Tibial nerve (tissue), 4 donors: Measurements from ENCODE around the gene ECPAS. TPM values are rescaled to one million over a fixed set of nuclear protein-coding genes. Genes with fewer than 3 reads are reported as not detected.

Experiments used
- DNase-seq, 2 donors: peaks; one replicate each; pipeline ENCODE4 v3.0.0-alpha.2; 2019; ENCODE audit warnings: low spot score in 2 of 2
- H3K27ac ChIP-seq, 4 donors: fragments of 200-600 bp; sonication (generic) in 3 of 4; one replicate each; pipeline ENCODE4 v1.5.1; 2017 to 2019; ENCODE audit warnings: mild to moderate bottlenecking in 1 of 4
- H3K27me3 ChIP-seq, 2 donors: fragments of 200-600 bp; sonication (generic) in 1 of 2; one replicate each; pipeline versions ENCODE4 v1.5.1 to v1.6.0; 2017 to 2019
- H3K36me3 ChIP-seq, 3 donors: fragments of 200-600 bp; sonication (generic); one replicate each; pipeline ENCODE4 v1.5.1; 2018 to 2019
- H3K4me1 ChIP-seq, 4 donors: fragments of 200-600 bp; sonication (generic) in 3 of 4; one replicate each; pipeline ENCODE4 v1.5.1; 2017 to 2019
- H3K4me3 ChIP-seq, 4 donors: fragments of 200-600 bp; sonication (generic) in 3 of 4; one replicate each; pipeline ENCODE4 v1.5.1; 2017 to 2019; ENCODE audit warnings: mild to moderate bottlenecking in 1 of 4, moderate library complexity in 1 of 4
- H3K9me3 ChIP-seq, 4 donors: fragments of 200-600 bp; sonication (generic) in 3 of 4; one replicate each; pipeline ENCODE4 v1.5.1; 2017 to 2019
- EP300 ChIP-seq, 2 donors: sonication (generic); formaldehyde crosslinking; IDR thresholded peaks; one replicate each; pipeline ENCODE4 v1.6.1; 2017; ENCODE audit warnings: antibody characterized with exemption in 2 of 2, mild to moderate bottlenecking in 1 of 2
- POLR2A ChIP-seq, 2 donors: fragments of 450-650 bp; IDR thresholded peaks; one replicate each; pipeline ENCODE4 v1.6.1; 2017; ENCODE audit warnings: antibody characterized with exemption in 2 of 2, mild to moderate bottlenecking in 2 of 2, moderate library complexity in 2 of 2
- WGBS, 2 donors: methylation state at CpG; one replicate each; pipeline ENCODE4 v1.1.5; 2018; 5-methylcytosine and 5-hydroxymethylcytosine counted together
- total RNA-seq, 4 donors: library from RNA; depleted of rRNA; stranded (reverse); fragments of >200 nt; gene quantifications; one replicate each; pipeline ENCODE4 v1.1.0, GENCODE V29; 2016
- TF ChIP-seq, protein P1 (sequence below), 5 experiments: fragments of 200-600 bp in 3 of 5; fragments of 450-650 bp in 2 of 5; sonication (generic) in 3 of 5; IDR thresholded peaks; one replicate each; pipeline ENCODE4 v1.5.1; 2016 to 2019; ENCODE audit warnings: antibody characterized with exemption in 5 of 5, mild to moderate bottlenecking in 3 of 5, moderate library complexity in 2 of 5

The ECPAS gene
- total RNA-seq, 4 donors from 2014 or later = 87.9 to 150 (median 96.6) TPM

DNA sequence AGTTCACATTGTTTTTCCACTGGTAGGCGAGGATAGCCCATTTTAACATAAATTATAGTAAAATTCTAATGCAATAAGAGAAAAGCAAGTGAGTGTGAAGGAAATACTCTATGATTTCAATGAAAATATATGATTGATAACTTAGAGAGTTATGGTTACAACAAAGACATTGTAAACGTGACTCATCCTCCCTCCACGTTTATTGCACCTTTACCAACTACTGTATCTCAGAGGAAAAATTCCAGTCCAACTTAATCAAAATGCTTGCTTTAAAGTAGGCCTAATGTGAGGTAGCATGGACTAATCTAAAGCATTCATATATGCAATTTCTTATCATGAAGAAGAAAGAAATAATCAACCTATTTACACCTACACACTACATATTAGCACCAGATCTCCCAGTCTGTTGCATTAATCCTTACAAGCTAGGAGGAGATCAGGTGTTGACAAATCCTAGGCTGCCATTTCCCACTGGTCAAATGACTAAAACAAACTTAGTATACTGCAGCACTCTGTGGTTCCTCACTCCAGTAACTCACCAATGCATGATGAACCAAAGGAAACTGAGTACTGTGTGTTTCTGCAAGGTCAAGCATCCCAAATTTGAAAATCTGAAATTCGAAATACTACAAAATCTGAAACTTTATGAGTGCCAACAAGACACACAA is 41.7 kb downstream of the ECPAS start:
- TF ChIP-seq, protein P1, sequence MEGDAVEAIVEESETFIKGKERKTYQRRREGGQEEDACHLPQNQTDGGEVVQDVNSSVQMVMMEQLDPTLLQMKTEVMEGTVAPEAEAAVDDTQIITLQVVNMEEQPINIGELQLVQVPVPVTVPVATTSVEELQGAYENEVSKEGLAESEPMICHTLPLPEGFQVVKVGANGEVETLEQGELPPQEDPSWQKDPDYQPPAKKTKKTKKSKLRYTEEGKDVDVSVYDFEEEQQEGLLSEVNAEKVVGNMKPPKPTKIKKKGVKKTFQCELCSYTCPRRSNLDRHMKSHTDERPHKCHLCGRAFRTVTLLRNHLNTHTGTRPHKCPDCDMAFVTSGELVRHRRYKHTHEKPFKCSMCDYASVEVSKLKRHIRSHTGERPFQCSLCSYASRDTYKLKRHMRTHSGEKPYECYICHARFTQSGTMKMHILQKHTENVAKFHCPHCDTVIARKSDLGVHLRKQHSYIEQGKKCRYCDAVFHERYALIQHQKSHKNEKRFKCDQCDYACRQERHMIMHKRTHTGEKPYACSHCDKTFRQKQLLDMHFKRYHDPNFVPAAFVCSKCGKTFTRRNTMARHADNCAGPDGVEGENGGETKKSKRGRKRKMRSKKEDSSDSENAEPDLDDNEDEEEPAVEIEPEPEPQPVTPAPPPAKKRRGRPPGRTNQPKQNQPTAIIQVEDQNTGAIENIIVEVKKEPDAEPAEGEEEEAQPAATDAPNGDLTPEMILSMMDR (IDR thresholded peaks at IDR 0.05) = no peak
- no peak for TF ChIP-seq EP300 (IDR thresholded peaks at IDR 0.05)
- TF ChIP-seq POLR2A (IDR thresholded peaks at IDR 0.05) = no peak
- no peak overlapping the region for H3K27ac ChIP-seq
- DNase-seq = no peak
- 87 to 92% methylated on average over 4 of the region's 4 CpGs for WGBS, 2 donors
- H3K4me3 ChIP-seq = no peak overlapping the region
- no peaks in the 10 kb centered on the region for H3K27me3 ChIP-seq
- H3K9me3 ChIP-seq = no peaks in the 10 kb centered on the region
- peaks cover 0 to 5% (median 0%) of the 10 kb centered on the region in 4 donors for H3K4me1 ChIP-seq
- H3K36me3 ChIP-seq = peaks cover 0 to 78% (median 0%) of the 10 kb centered on the region in 3 donors

DNA sequence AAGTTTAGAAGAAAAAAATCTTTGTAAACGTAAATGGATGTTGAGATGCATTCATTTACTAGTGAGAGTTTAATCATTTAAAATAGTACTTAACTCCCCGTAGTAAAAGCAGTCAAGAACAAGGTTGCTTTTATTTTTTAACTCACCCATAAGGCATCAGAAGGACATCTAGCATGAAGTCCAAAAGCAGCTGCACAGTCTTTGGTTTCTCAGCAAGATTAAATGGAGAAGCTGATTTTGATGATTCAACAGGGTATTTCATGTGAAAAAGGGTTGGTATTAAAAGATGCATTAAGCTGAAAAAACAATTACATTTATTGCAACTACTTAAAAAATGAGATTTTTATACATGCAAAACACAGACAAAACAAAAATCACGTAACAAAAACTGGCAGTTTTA is 44.0 kb downstream of the ECPAS start:
- no peak overlapping the region for H3K4me3 ChIP-seq
- TF ChIP-seq, protein P1 (IDR thresholded peaks at IDR 0.05) = no peak
- TF ChIP-seq EP300 (IDR thresholded peaks at IDR 0.05) (no peak), POLR2A (IDR thresholded peaks at IDR 0.05) (no peak)
- H3K36me3 ChIP-seq = peaks cover 0 to 85% (median 11%) of the 10 kb centered on the region in 3 donors
- 79 to 88% methylated on average over 3 of the region's 3 CpGs for WGBS, 2 donors
- peaks cover 0 to 5% (median 0%) of the 10 kb centered on the region in 4 donors for H3K4me1 ChIP-seq
- H3K9me3 ChIP-seq = no peaks in the 10 kb centered on the region
- no peaks in the 10 kb centered on the region for H3K27me3 ChIP-seq
- no peak overlapping the region for H3K27ac ChIP-seq
- DNase-seq = no peak

DNA sequence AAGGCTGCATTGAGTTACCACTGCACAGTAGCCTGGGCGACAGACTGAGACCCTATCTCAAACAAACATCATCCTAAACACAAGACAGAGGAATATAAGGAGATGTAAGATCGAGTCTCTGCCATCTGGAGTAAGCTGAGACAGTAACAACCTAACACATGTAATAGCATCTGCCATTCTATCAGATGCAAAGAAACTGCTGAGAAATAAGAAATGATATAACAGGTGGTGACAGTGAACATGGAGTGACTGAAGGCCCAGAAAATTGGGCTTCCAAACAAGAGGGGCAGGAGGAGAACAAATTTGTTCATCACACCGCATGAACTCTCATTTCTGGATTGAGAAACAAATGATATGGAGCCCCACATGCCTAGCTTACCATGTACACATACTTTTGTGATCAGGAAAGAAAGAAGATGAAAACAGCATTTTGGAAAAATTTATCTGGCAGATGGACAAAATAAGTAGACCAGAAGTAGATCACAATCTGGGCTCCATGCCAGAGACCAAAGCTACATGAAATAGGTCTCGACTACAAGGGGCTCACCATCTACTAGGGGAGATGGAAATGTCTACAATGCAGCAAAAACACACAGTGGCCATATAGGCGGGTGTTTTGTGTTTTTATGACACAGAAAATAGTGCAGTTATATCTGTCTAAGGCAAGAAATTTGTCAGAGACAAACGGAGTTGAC is 45.5 kb downstream of the ECPAS start:
- H3K4me3 ChIP-seq = no peak overlapping the region
- TF ChIP-seq POLR2A (IDR thresholded peaks at IDR 0.05) = no peak
- no peak for TF ChIP-seq EP300 (IDR thresholded peaks at IDR 0.05)
- TF ChIP-seq, protein P1 (IDR thresholded peaks at IDR 0.05) = no peak
- H3K27ac ChIP-seq = no peak overlapping the region
- 81% methylated on average over 6 of the region's 6 CpGs for WGBS, 2 donors
- H3K9me3 ChIP-seq = no peaks in the 10 kb centered on the region
- H3K36me3 ChIP-seq = peaks cover 0 to 85% (median 11%) of the 10 kb centered on the region in 3 donors
- peaks cover 0 to 5% (median 0%) of the 10 kb centered on the region in 4 donors for H3K4me1 ChIP-seq
- no peaks in the 10 kb centered on the region for H3K27me3 ChIP-seq
- DNase-seq = peak in 1 of 2 donors; percentile 19

DNA sequence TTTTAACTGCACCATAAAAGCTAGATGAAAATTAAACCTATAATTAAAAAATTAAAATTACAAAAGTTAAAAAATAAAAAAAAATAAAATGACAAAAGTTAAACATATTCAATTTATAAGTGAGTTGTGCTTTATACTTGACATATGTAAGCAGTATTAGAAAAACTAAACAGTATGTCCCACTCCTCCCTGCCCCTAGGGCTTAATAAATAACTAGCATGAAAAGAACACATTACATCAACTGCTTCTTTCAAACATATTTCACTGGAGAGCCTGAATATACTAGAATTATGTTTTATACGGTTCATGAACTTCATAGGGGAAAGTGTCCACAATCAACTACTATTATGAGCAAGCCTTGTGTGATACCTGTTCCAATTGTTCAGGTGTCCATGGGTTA is 47.6 kb downstream of the ECPAS start:
- no peak for TF ChIP-seq EP300 (IDR thresholded peaks at IDR 0.05)
- TF ChIP-seq POLR2A (IDR thresholded peaks at IDR 0.05) = no peak
- TF ChIP-seq, protein P1 (IDR thresholded peaks at IDR 0.05) = no peak
- 50 to 58% methylated on average over 1 of the region's 1 CpG for WGBS, 2 donors
- no peak overlapping the region for H3K4me3 ChIP-seq

DNA sequence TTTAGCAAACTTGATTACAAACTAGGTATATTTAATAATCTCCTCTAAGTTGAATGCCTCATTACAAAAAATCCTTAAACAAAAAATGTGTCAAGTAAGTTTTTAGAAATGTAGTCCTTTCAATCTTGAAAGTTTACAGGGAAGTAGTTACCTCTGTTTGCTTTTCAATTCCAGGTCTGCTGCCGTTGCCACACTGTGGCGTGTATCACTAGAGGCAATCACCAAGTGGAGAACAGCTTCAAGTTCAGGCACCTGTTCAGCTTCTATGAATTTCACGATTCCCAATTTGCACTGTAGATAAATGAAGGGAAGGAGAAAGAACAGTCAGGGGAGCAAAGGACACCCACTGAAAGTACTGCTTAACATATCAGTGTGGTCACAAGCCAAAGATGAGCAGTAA is 51.1 kb downstream of the ECPAS start:
- peaks cover 0 to 87% (median 11%) of the 10 kb centered on the region in 3 donors for H3K36me3 ChIP-seq
- H3K9me3 ChIP-seq = no peaks in the 10 kb centered on the region
- 91 to 99% methylated on average over 3 of the region's 3 CpGs for WGBS, 2 donors
- H3K4me3 ChIP-seq = no peak overlapping the region
- no peak for TF ChIP-seq POLR2A (IDR thresholded peaks at IDR 0.05)
- TF ChIP-seq, protein P1 (IDR thresholded peaks at IDR 0.05) = no peak
- H3K4me1 ChIP-seq = peaks cover 0 to 3% (median 0%) of the 10 kb centered on the region in 4 donors
- DNase-seq = no peak
- H3K27me3 ChIP-seq = no peaks in the 10 kb centered on the region
- H3K27ac ChIP-seq = no peak overlapping the region

More for the DNA sequence above, 47.6 kb downstream of the ECPAS start:
- H3K36me3 ChIP-seq = peaks cover 0 to 86% (median 11%) of the 10 kb centered on the region in 3 donors
- H3K27ac ChIP-seq = no peak overlapping the region
- no peaks in the 10 kb centered on the region for H3K27me3 ChIP-seq
- DNase-seq = no peak
- H3K4me1 ChIP-seq = peaks cover 0 to 5% (median 0%) of the 10 kb centered on the region in 4 donors
- H3K9me3 ChIP-seq = no peaks in the 10 kb centered on the region
